ENCODE measurements around the gene CD40. TPM values are rescaled to one million over a fixed set of nuclear protein-coding genes. Genes with fewer than 3 reads are reported as not detected.

Gene CD40
- total and polyA plus RNA-seq, 10 of the 15 experiments (the other 5 are each of a cell fraction or from before 2014, with no cell fraction given), result 40.8 to 193 (median 89.5) TPM

- no TSS peak for BruUV-seq (replicated peaks)
- in situ Hi-C loops (cut with MboI) (no loop called here), intact Hi-C loops (cut with micrococcal nuclease; ENCODE audit: unreplicated experiment) (no loop called here)
- Histone ChIP-seq H3K4me3 (peak overlapping the region; percentile 96; the same call in 1 of the 2 replicates), H3K4me1 (ENCODE audit: control insufficient read depth, insufficient read depth, low read length) (peaks cover 3% of the 10 kb centered on the region), H2AFZ (ENCODE audit: control insufficient read depth, low read depth, low read length) (no peak overlapping the region), H3K27ac (ENCODE audit: control insufficient read depth, insufficient read depth) (no peak overlapping the region), H3K9me3 (replicated peaks; ENCODE audit: control insufficient read depth, insufficient read depth, low read length) (no peaks in the 10 kb centered on the region), H3K27me3 (replicated peaks in 1 of 2; ENCODE audit: control insufficient read depth in 2 of 2, insufficient read depth in 2 of 2, low read length in 1 of 2) (no peaks in the 10 kb centered on the region), H3K4me2 (ENCODE audit: control insufficient read depth, insufficient read depth) (no peak overlapping the region), H3K79me2 (ENCODE audit: control insufficient read depth, insufficient read depth, low read length) (peaks cover 58% of the 10 kb centered on the region), H3K36me3 (ENCODE audit: control insufficient read depth in 2 of 2, insufficient read depth in 2 of 2, low read length in 1 of 2) (peaks cover 25 to 38% of the 10 kb centered on the region in 2 experiments), H4K20me1 (ENCODE audit: control insufficient read depth, insufficient read depth) (peaks cover 9% of the 10 kb centered on the region), H3K9ac (ENCODE audit: control insufficient read depth, insufficient read depth, low read length) (no peak overlapping the region)
- CTCF ChIA-PET, result interaction anchor here (1.0 kb wide), 1 partner anchor 34 kb away, joined by 3 read pairs; no protein-coding TSS in a partner anchor
- 87% methylated on average over 15 of the region's 15 CpGs for WGBS (ENCODE audit: insufficient coverage, insufficient replicate concordance, low lambda C conversion rate, missing lambda C conversion rate)
- RAD21 ChIA-PET (ENCODE audit: unreplicated experiment), result no interaction called here
- SMC1A ChIA-PET (ENCODE audit: uncharacterized antibody, unreplicated experiment), result no interaction called here
- 0 out of 2 replicates have a peak, but pooled peaks have one; percentile 45 for TF ChIP-seq POLR2AphosphoS2 (IDR thresholded peaks at IDR 0.05; ENCODE audit: low read depth, low read length)
- 0 out of 2 replicates have a peak, but pooled peaks have one; percentile 26 for TF ChIP-seq POLR2AphosphoS5 (IDR thresholded peaks at IDR 0.05; ENCODE audit: low read length)
- no peak for TF ChIP-seq SUPT20H (IDR thresholded peaks at IDR 0.05; ENCODE audit: borderline replicate concordance, control insufficient read depth, low read depth, low read length)
- no peak for FAIRE-seq
- POLR2A ChIA-PET, result no interaction called here
- DNase-seq (ENCODE audit: low read depth, low spot score), result no peak
- no peak for ATAC-seq
These were observed 4.7 kb downstream of the CD40 start for GRCh38 chr20:46122516-46123481.

DNA sequence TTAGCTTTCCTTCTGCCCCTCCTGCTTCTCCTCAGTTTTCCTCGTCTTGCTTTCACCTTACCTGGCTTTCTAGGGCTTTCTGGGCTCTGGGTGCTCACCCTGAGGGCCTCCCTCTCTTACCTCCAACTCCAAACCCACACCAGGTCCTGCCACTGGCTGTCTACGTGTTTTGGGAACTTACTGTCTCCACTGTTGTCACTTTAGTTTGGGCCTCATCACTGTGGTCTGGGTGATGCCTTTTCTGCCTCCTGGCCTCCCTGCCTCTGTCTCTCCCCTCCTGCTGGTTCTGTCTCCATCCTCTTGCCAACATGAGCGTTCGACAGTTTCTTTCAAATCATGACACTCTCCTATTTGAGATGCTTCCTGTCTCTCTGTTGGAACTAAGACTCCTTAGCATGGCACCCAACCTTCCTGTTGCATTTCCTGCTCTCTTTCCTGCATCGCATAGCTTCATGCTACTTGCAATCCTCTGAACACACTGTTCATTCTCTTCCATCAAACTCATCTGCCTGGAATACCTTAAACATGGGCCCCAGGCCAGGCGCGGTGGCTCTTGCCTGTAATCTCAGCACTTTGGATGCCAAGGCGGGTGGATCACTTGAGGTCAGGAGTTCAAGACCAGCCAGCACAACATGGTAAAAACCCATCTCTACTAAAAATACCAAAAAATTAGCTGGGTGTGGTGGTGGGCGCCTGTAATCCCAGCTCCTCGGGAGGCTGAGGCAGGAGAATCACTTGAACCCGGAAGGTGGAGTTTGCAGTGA, 5.5 kb downstream of the CD40 start:
- Histone ChIP-seq H3K36me3 (ENCODE audit: control insufficient read depth in 2 of 2, insufficient read depth in 2 of 2, low read length in 1 of 2) (peaks cover 27 to 38% of the 10 kb centered on the region in 2 experiments), H3K9ac (ENCODE audit: control insufficient read depth, insufficient read depth, low read length) (no peak overlapping the region), H2AFZ (ENCODE audit: control insufficient read depth, low read depth, low read length) (no peak overlapping the region), H4K20me1 (ENCODE audit: control insufficient read depth, insufficient read depth) (peaks cover 9% of the 10 kb centered on the region), H3K4me1 (ENCODE audit: control insufficient read depth, insufficient read depth, low read length) (peaks cover 4% of the 10 kb centered on the region), H3K27me3 (replicated peaks in 1 of 2; ENCODE audit: control insufficient read depth in 2 of 2, insufficient read depth in 2 of 2, low read length in 1 of 2) (no peaks in the 10 kb centered on the region), H3K4me3 (no peak overlapping the region), H3K27ac (ENCODE audit: control insufficient read depth, insufficient read depth) (no peak overlapping the region), H3K9me3 (replicated peaks; ENCODE audit: control insufficient read depth, insufficient read depth, low read length) (no peaks in the 10 kb centered on the region), H3K4me2 (ENCODE audit: control insufficient read depth, insufficient read depth) (no peak overlapping the region), H3K79me2 (ENCODE audit: control insufficient read depth, insufficient read depth, low read length) (peaks cover 50% of the 10 kb centered on the region)
- ATAC-seq (no peak), FAIRE-seq (no peak), DNase-seq (ENCODE audit: low read depth, low spot score) (no peak)
- ChIA-PET POLR2A (no interaction called here), SMC1A (ENCODE audit: uncharacterized antibody, unreplicated experiment) (no interaction called here), RAD21 (ENCODE audit: unreplicated experiment) (no interaction called here), CTCF (interaction anchor here (1.0 kb wide), 1 partner anchor 35 kb away, joined by 3 read pairs; no protein-coding TSS in a partner anchor)
- in situ Hi-C loops (cut with MboI), result no loop called here
- BruUV-seq (replicated peaks), result no TSS peak
- intact Hi-C loops (cut with micrococcal nuclease; ENCODE audit: unreplicated experiment), result no loop called here
- WGBS (ENCODE audit: insufficient coverage, insufficient replicate concordance, low lambda C conversion rate, missing lambda C conversion rate), result 91% methylated on average over 11 of the region's 11 CpGs
- TF ChIP-seq POLR2AphosphoS5 (IDR thresholded peaks at IDR 0.05; ENCODE audit: low read length) (peak; percentile 15; the same call in 1 of the 2 replicates), CEBPB (IDR thresholded peaks at IDR 0.05; ENCODE audit: borderline replicate concordance in 1 of 2, low read depth in 2 of 2, low read length in 2 of 2) (no peak)

Data from GM12878 (cell line).